Measurements from ENCODE around the gene MLLT3. TPM values are rescaled to one million over a fixed set of nuclear protein-coding genes. Genes with fewer than 3 reads are reported as not detected.

The MLLT3 gene
- total RNA-seq, 2 donors from 2014 or later: 40.0 to 47.5 TPM

- no peak for ATAC-seq (replicated peaks in 1 of 2)
- DNase-seq: no peak
- Mint-ChIP-seq H3K4me1 (ENCODE audit: low read depth) (peaks cover 36% of the 10 kb centered on the region), H3K27me3 (ENCODE audit: low read depth) (no peaks in the 10 kb centered on the region), H3K27ac (no peak overlapping the region), H3K9me3 (peaks cover 0 to 2% of the 10 kb centered on the region in 2 donors), H3K36me3 (ENCODE audit: insufficient read depth in 2 of 2) (no peaks in the 10 kb centered on the region), H3K4me3 (no peak overlapping the region)
Measured at GRCh38 chr9:20488691-20489090, 133.6 kb downstream of the MLLT3 start.

GRCh38 chr9:20486552-20486951 is 135.7 kb downstream of the MLLT3 start:
- H3K36me3 Mint-ChIP-seq (ENCODE audit: insufficient read depth in 2 of 2): peaks cover 0 to 2% of the 10 kb centered on the region in 2 donors
- no peaks in the 10 kb centered on the region for H3K27me3 Mint-ChIP-seq (ENCODE audit: low read depth)
- peaks cover 37% of the 10 kb centered on the region for H3K4me1 Mint-ChIP-seq (ENCODE audit: low read depth)
- no peak for DNase-seq
- H3K9me3 Mint-ChIP-seq: peaks cover 0 to 2% of the 10 kb centered on the region in 2 donors
- no peak overlapping the region for H3K4me3 Mint-ChIP-seq
- no peak overlapping the region for H3K27ac Mint-ChIP-seq
- ATAC-seq (replicated peaks in 1 of 2): no peak

- Mint-ChIP-seq H3K4me3 (no peak overlapping the region), H3K27ac (no peak overlapping the region), H3K27me3 (ENCODE audit: low read depth) (no peaks in the 10 kb centered on the region), H3K4me1 (ENCODE audit: low read depth) (peaks cover 39% of the 10 kb centered on the region), H3K36me3 (ENCODE audit: insufficient read depth in 2 of 2) (peaks cover 0 to 3% of the 10 kb centered on the region in 2 donors), H3K9me3 (peaks cover 0 to 2% of the 10 kb centered on the region in 2 donors)
- no peak for ATAC-seq (replicated peaks in 1 of 2)
- no peak for DNase-seq
Measured at GRCh38 chr9:20481437-20481836, 140.9 kb downstream of the MLLT3 start.

GRCh38 chr9:20480249-20480648 is 142.1 kb downstream of the MLLT3 start:
- ATAC-seq (replicated peaks in 1 of 2): no peak
- peaks cover 0 to 3% of the 10 kb centered on the region in 2 donors for H3K36me3 Mint-ChIP-seq (ENCODE audit: insufficient read depth in 2 of 2)
- peaks cover 42% of the 10 kb centered on the region for H3K4me1 Mint-ChIP-seq (ENCODE audit: low read depth)
- no peak for DNase-seq
- H3K4me3 Mint-ChIP-seq: no peak overlapping the region
- no peaks in the 10 kb centered on the region for H3K27me3 Mint-ChIP-seq (ENCODE audit: low read depth)
- H3K27ac Mint-ChIP-seq: no peak overlapping the region
- peaks cover 0 to 2% of the 10 kb centered on the region in 2 donors for H3K9me3 Mint-ChIP-seq

GRCh38 chr9:20479419-20480155 is 142.7 kb downstream of the MLLT3 start:
- H3K27me3 Mint-ChIP-seq (ENCODE audit: low read depth): no peaks in the 10 kb centered on the region
- no peak overlapping the region for H3K4me3 Mint-ChIP-seq
- no peak for DNase-seq
- H3K27ac Mint-ChIP-seq: no peak overlapping the region
- peaks cover 43% of the 10 kb centered on the region for H3K4me1 Mint-ChIP-seq (ENCODE audit: low read depth)
- peaks cover 0 to 3% of the 10 kb centered on the region in 2 donors for H3K36me3 Mint-ChIP-seq (ENCODE audit: insufficient read depth in 2 of 2)
- peaks cover 0 to 2% of the 10 kb centered on the region in 2 donors for H3K9me3 Mint-ChIP-seq
- no peak for ATAC-seq (replicated peaks in 1 of 2)

- DNase-seq: no peak
- Mint-ChIP-seq H3K9me3 (no peaks in the 10 kb centered on the region), H3K4me3 (peak overlapping the region in 1 of 2 donors; percentile 38), H3K36me3 (ENCODE audit: insufficient read depth in 2 of 2) (peaks cover 0 to 3% of the 10 kb centered on the region in 2 donors), H3K27me3 (ENCODE audit: low read depth) (no peaks in the 10 kb centered on the region), H3K4me1 (ENCODE audit: low read depth) (peaks cover 46% of the 10 kb centered on the region), H3K27ac (peak overlapping the region; percentile 73)
- ATAC-seq (replicated peaks in 1 of 2): no peak
Measured at GRCh38 chr9:20478786-20479185, 143.5 kb downstream of the MLLT3 start.

GRCh38 chr9:20477940-20478620 is 144.2 kb downstream of the MLLT3 start:
- ATAC-seq (replicated peaks in 1 of 2) (peak; percentile 97 to 99), DNase-seq (peak; percentile 4 to 15)
- Mint-ChIP-seq H3K4me1 (ENCODE audit: low read depth) (peaks cover 53% of the 10 kb centered on the region), H3K36me3 (ENCODE audit: insufficient read depth in 2 of 2) (peaks cover 0 to 3% of the 10 kb centered on the region in 2 donors), H3K4me3 (peak overlapping the region in 1 of 2 donors; percentile 43), H3K27ac (peak overlapping the region; percentile 73), H3K9me3 (no peaks in the 10 kb centered on the region), H3K27me3 (ENCODE audit: low read depth) (no peaks in the 10 kb centered on the region)

GRCh38 chr9:20476912-20477521 is 145.3 kb downstream of the MLLT3 start:
- DNase-seq (no peak), ATAC-seq (replicated peaks in 1 of 2) (no peak)
- H3K27me3 Mint-ChIP-seq (ENCODE audit: low read depth): no peaks in the 10 kb centered on the region
- H3K36me3 Mint-ChIP-seq (ENCODE audit: insufficient read depth in 2 of 2): peaks cover 0 to 3% of the 10 kb centered on the region in 2 donors
- no peak overlapping the region for H3K27ac Mint-ChIP-seq
- no peaks in the 10 kb centered on the region for H3K9me3 Mint-ChIP-seq
- H3K4me1 Mint-ChIP-seq (ENCODE audit: low read depth): peaks cover 53% of the 10 kb centered on the region
- H3K4me3 Mint-ChIP-seq: no peak overlapping the region

GRCh38 chr9:20474496-20474895 is 147.8 kb downstream of the MLLT3 start:
- H3K27ac Mint-ChIP-seq: no peak overlapping the region
- no peak for ATAC-seq (replicated peaks in 1 of 2)

GRCh38 chr9:20473515-20474013 is 148.7 kb downstream of the MLLT3 start:
- Mint-ChIP-seq H3K4me3 (no peak overlapping the region), H3K36me3 (ENCODE audit: insufficient read depth in 2 of 2) (peaks cover 0 to 2% of the 10 kb centered on the region in 2 donors), H3K27me3 (ENCODE audit: low read depth) (no peaks in the 10 kb centered on the region), H3K4me1 (ENCODE audit: low read depth) (peaks cover 32% of the 10 kb centered on the region), H3K9me3 (no peaks in the 10 kb centered on the region), H3K27ac (no peak overlapping the region)
- no peak for ATAC-seq (replicated peaks in 1 of 2)
- DNase-seq: no peak

More at GRCh38 chr9:20474496-20474895, 147.8 kb downstream of the MLLT3 start:
- Mint-ChIP-seq H3K36me3 (ENCODE audit: insufficient read depth in 2 of 2) (no peaks in the 10 kb centered on the region), H3K27me3 (ENCODE audit: low read depth) (no peaks in the 10 kb centered on the region), H3K4me1 (ENCODE audit: low read depth) (peaks cover 41% of the 10 kb centered on the region), H3K4me3 (no peak overlapping the region), H3K9me3 (no peaks in the 10 kb centered on the region)
- no peak for DNase-seq

GRCh38 chr9:20472342-20473045 is 149.8 kb downstream of the MLLT3 start:
- DNase-seq (no peak), ATAC-seq (replicated peaks in 1 of 2) (no peak)
- H3K9me3 Mint-ChIP-seq: no peaks in the 10 kb centered on the region
- H3K27ac Mint-ChIP-seq: no peak overlapping the region
- H3K4me1 Mint-ChIP-seq (ENCODE audit: low read depth): peaks cover 25% of the 10 kb centered on the region
- H3K36me3 Mint-ChIP-seq (ENCODE audit: insufficient read depth in 2 of 2): peaks cover 2% of the 10 kb centered on the region in 2 donors
- no peaks in the 10 kb centered on the region for H3K27me3 Mint-ChIP-seq (ENCODE audit: low read depth)
- no peak overlapping the region for H3K4me3 Mint-ChIP-seq

GRCh38 chr9:20466328-20467008 is 155.8 kb downstream of the MLLT3 start:
- ATAC-seq (replicated peaks in 1 of 2): no peak
- Mint-ChIP-seq H3K27me3 (ENCODE audit: low read depth) (no peaks in the 10 kb centered on the region), H3K27ac (peak overlapping the region; percentile 41), H3K4me1 (ENCODE audit: low read depth) (peaks cover 31% of the 10 kb centered on the region), H3K9me3 (peaks cover 0 to 2% of the 10 kb centered on the region in 2 donors), H3K4me3 (peak overlapping the region in 1 of 2 donors; percentile 16), H3K36me3 (ENCODE audit: insufficient read depth in 2 of 2) (peaks cover 2% of the 10 kb centered on the region in 2 donors)
- no peak for DNase-seq
